HG02763 (cell line): Measurements from ENCODE around the gene TTC7B.

Experiments used
- ATAC-seq: cut with Tn5 transposase; IDR thresholded peaks from one replicate; pipeline ENCODE4 v1.9.1; 2021; ENCODE audit warnings: mild to moderate bottlenecking, moderate library complexity; ENCODE audit not compliant: unreplicated experiment

Gene TTC7B

DNA sequence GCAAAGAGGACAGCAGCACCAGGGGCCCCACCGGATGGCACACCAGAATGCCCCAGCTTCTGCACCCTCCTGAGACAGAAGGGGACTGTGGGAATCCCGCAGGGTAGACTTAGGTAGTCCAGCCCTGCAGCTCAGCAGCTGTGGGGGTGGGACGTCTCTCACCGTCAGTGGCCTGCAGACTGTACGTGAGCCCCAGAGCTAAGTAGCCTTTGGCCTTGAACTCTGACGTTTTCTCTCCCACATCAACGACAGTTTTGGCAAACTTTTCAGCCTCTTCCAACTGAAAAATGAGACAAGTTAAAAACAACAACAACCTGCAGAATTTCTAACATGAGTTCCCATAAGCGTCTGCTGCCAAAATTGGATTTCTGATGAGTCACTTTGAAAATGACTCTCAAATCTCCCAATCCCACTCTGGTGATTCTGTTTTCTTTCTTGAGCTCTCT lies 161.4 kb downstream of the TTC7B start:
- no peak for ATAC-seq

DNA sequence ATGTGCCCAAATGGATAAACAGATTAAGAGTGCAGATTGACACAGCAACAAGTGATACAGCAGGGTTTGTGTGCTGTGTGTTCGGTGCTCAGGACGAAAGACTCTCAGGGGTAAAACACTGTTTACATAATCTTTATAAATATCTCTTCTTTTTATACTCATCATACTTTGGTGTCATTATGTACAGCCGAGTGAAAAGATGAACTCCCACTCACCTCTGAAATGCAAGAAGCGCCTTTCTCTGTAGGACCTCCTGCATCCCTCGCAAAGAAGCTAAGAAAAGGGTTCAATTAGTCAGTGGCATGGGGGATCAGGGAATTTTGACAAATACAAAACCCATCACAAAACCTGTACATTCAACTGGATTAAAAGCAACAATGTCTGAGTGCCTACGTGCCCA lies 163.6 kb downstream of the TTC7B start:
- ATAC-seq, result no peak

DNA sequence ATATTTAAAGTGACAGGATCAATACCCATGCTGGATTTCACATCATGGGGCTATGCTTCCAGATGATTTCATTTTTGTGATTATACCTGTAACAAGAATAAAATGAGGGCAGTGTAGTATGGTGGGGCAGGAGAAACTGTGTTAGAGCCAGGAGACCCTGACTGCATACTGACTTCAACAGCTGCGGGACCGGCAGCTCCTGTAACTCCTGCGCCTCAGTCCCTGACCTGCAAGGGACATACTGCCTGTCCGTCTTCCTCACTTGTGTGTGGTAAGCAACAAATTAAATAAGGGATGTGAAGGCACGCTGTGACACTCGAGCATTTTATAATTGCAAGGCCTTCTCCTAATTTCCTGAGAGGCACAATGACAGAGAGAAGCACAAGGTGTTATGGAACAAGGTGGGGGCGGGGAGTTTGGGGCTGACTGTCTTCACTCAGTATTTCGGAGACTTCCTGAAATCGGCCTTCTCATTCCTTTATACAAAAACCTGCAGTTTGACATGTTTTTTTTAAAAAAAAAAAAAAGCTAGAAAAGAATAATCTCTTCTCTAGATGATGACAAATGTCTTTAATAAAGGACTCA lies 164.2 kb downstream of the TTC7B start:
- ATAC-seq, result no peak

DNA sequence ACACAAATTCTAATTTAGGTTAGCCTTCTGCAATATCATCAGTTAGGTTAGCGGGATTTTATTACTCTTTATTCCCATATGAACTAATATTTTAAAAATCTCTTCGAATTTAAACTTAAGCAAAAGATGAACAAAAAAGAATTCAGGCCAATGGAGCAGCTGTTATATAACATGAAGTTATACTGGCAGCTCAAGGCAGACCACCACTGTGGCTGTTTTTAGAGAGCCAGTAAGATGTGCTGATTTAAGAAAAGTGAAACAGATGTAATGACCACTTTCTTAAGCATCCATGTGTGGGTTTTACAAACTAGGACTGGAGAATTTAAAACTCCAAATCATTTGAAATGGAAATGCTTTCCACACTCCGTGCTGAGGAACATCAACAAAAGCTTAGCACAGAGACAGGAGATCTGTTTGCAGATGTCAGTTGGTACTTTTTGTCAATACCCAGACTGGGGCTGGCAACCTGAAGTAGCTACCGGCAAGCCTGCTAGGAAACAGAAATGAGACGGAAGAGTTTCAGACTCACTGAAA lies 164.9 kb downstream of the TTC7B start:
- no peak for ATAC-seq

DNA sequence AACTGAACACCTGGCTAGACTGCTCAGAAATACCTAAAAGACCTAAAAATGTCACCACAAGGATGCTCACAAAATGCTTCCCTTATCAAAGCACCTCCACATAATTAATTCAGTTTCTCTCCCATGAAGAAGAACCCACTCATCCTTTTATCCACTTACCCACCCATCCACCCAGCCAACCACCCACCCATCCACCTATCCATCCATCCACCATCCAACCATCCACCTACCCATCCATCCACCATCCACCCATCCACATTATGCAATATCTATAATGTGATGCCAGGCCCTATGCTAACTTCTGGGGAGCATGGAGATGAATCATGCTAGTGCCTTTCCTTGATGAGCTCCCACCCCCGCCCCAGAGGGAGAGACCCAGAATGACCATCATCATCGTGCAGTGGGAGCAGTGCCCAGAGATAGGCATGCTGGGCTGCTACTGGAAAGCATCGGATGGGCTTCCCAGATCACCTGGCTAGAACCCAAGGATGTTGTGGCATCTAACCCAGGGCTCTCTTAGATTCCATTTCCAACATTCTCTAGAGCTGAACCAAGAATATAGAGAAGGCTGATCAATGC lies 166.6 kb downstream of the TTC7B start:
- ATAC-seq, result no peak

DNA sequence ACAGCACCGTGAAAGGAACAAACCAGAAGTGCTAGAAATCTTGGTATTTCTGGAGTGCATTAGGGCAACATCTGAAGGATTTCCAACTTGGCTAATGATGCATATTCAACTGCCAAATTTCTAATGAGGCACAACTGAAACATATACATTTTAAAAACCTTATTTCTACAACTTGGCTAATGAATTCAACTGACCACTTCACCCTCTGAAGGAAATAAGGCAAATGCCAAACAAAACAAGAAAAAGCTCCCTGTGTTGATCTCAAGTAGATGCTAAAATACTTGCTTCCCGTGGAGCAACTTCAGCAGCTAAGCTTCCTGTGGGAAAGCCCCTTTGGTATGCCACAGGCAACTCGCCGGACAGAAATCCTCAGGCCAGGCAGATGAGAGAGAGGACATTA lies 167.1 kb downstream of the TTC7B start:
- no peak for ATAC-seq

DNA sequence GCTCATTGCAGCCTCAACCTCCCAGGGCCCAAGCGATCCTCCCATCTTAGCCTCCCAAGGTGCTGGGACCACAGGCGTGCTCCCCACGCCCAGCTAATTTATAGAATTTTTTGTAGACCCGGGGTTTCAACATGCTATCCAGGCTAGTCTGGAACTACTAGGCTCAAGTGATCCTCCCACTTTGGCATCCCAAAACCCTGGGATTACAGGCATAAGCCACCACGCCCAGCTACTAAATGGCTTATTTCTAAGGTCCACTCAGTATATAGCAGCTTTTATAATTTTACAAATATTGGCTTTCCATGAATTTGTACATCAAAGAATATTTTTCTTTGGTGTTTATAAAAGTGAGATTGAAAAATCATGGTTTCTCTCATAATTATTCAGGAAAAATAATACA lies 167.8 kb downstream of the TTC7B start:
- no peak for ATAC-seq

DNA sequence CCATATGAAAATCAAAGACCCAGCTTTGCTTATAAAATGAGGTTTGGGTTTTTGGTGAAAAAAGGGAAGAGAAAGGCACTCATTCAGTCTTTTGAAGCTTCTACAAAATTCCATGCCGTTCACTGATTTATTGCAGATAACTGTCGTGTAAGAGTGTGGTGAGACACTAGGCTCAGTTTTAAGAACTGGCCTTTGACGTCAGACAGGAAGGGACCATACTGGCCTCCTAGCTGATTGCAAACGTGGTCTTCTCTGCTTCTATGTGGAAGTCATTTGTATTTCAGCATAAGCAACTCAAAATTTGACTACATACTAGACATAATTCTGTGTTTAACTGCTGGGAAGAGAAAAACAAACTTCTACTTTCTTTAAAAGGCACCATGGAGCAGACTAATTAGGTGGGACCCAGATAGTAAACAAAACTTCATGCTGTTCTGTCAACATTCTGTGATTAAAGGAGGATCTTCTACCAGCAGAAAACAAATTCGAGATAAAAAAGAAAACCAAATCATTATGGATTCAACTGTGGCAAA lies 168.7 kb downstream of the TTC7B start:
- ATAC-seq, result no peak

DNA sequence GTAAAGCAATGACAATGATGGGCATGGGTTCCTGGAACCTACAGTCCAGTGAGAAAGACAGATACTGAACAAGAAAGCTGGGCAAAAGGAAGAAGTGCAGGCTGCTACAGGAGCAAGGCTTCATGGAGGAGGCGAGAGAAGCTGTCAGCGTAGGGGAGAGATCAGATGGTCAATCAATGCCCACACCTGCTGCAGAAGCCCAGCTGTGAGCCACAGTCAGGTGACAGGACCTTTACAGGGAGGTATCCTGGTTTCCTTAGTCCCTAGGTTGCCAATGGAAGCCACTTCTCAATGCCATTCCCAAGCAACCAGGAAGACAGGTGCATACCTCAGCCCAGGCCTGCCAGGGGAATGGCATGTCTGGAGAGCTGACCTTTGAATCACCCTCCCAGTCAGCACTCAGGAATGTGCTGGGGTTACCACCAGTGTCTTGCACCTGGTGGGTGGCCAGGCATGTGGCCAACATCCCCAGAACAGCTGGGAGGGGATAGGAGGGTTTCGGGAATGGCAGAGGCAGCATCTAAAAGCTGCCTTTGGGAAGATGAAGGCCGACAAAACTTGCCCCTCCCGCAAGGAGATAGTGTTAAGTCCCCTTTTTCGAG lies 170.3 kb downstream of the TTC7B start:
- ATAC-seq, result no peak

DNA sequence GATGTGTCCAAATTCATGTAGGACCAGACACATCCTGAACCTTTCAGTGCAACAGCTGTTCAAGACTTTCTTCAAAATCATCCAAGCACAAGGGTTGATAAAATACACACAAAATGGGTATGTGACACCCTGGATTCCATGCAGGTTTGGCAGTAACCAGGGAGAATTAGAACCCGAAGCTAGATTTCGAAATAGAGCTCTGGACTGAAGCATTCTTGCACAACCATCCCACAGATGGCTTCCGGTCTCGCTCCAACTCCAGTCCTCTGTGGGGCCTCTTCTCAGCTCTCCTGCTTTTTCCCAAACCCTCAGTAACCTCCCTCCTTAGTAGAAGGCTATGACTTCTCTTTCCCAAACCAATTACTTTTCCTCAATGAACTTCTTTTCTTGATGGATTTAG lies 171.3 kb downstream of the TTC7B start:
- no peak for ATAC-seq

DNA sequence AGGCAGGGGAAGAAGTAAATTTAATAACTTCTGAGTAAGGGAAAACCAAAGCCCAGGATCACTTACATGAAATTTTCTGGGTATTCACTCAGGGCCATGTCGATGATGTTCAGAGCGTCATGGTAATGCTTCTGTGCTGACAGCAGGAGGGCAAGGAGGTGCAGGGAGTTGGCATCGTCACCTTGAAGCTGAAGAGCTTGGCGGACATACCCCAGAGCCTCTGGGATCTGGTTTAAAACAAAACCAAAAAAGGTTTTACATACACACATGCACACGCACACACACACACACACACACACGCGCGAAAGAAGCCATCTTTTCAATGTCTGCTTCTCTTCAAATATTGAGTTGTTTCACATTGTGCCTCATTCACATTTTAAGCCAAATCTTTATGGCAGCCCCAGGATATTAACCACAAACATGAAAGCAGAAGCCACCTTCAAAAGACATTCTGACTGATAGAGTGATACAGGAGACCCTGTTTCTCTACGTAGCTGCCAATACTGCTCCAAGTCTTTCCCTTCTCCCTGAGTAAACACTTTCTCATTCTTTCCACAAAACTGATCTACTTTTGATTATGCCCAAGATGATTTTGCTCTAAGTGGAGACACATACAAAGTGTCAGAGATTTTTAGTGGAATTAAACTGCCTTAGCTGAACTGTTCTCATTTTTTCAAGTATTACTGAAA lies 172.1 kb downstream of the TTC7B start:
- no peak for ATAC-seq

DNA sequence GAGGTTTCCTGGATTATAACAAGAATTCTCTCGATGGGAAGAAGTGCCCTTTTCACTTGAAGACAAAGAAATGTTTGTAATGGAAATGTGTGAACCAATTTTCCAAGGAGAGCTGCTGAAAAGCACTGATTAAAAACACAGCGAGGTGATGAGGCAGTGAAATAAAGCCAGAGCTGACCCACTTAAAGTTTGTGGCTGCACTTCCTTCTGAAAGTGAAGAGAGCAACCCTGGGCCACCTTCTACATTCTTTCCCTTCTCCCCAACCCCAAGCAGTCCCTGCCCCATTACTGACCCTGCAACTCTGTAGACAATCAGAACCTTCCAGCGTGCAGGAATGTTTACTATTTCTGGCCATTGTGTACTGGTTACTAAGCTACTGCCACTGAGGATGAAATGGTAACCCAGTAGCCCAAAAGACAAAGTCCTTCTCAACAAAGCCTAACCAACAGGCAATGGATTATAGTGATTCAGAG lies 173.9 kb downstream of the TTC7B start:
- no peak for ATAC-seq

DNA sequence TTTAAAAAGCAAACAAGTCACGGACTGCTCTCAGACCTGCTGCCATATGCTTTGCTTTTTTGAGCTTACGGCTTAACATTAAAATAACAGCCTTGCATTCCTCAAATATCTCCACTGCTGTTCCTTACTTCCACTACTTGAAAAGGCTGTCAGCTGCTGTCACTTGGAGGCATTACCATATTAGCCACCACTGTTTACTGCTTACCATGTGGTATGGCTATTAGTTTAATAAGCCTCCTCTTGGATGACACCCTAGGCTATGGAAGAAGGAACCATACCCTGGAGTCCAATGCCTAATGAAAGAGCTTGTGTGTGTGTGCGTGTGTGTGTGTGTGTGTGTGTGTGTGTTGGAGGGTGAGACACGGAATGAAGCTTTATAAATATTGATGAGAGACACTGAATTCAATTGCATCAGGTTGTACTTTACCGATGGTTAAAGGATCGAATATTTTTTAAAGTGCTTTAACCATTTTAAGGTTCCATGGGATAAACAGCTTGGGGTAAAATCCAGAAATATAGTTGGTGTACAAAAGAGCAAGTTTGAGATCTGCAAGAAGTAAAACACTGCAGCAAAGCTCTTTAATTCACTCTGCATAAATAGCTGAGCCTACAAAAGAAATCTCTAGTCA lies 174.5 kb downstream of the TTC7B start:
- no peak for ATAC-seq

DNA sequence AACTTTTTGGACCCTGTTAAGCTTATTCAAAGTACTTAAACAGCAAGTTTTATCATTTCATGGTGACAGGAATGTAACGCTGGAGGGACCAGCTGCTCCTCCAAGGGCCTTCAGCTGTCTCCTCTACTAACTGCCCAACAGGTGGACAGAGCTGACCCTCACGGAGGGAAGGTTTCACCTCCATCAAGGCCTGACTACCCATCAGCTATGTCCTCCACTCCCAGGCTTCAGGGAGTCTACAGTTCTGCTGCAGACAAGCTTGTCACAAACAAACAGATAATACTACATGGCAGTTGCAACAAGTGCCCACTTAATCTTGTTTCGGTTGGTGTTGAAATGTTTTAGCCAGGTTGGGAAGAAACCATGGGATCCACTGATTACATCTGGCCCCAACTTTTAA lies 175.1 kb downstream of the TTC7B start:
- no peak for ATAC-seq

DNA sequence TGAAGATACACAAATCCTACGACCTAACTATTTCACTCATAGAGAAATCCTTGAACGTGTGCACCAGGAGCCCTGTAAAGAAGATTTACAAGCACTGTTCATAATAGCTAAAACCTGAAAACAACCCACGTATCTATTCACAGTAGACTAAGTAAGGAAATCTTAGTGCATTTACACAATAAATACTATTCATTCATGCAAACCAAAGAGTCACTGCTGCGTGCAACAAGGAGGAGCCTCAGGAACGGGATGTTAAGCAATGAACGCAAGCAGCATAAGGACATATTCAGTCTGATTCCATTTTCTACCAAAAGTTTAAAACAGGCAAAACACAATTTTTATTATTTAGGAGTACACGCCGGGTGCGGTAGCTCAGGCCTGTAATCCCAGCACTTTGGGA lies 176.6 kb downstream of the TTC7B start:
- ATAC-seq, result no peak

DNA sequence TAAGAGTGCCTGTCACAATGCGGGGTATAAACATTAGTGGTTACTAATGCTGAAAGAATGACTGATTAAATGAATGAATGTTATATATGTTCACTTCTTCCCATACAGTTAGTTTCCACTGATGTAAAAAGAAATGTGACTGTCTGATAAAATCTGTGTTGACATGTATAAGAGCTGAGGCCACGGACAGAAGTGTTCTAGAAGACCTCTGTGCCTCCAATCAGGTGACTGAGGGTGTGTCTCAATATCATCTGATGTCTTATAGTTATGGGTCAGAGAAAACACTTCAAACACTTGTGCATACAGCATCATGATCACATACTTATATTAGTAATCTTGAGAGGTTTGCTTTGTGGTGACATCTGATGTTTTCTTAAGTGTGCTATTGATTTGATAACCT lies 183.4 kb downstream of the TTC7B start:
- no peak for ATAC-seq

DNA sequence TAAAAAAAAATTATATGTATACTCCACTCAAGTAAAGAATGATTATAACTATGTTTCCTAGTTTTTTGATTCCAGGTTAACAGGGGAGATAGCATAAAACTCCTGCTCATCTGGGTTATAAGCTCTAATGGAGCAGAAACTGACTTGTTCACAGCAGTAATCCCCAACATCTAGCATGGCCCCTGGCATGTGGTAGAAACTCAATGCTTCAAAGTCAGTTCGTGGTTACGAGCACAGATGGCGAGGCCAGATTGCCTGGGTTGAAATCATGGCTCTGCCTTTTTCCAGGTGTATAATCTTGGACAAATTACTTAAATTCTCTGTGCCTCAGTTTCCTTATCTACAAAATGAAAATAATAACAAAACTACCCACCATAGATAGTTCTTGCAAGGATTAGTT lies 183.8 kb downstream of the TTC7B start:
- ATAC-seq, result no peak

DNA sequence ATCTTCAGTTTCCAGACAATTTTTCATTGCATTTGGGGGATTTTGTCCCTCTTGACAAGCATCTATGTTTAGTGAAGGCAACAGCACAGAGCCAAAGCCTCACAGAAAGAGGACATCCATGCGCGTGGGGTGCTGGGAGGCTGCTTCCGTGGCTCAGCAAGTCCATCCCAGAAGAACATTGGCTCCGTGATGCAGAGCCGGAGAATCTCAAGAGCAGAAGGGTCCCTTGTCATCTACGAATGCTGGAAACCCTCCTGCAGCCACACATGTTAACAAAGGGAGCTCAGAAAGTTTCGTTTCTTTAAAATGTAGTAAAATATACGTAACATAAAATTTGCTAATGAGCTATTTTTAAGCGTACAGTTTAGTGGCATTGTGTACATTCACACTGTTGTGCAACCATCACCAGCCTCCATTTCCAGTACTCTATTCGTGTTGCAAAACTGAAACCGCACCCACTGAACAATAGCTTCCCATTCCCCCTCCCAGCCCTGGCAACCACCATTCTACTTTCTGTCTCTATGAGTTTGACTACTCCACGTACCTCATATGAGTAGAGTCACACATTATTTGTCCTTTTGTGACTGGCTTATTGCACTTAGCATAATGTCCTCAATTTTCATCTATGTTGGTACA lies 185.9 kb downstream of the TTC7B start:
- no peak for ATAC-seq

DNA sequence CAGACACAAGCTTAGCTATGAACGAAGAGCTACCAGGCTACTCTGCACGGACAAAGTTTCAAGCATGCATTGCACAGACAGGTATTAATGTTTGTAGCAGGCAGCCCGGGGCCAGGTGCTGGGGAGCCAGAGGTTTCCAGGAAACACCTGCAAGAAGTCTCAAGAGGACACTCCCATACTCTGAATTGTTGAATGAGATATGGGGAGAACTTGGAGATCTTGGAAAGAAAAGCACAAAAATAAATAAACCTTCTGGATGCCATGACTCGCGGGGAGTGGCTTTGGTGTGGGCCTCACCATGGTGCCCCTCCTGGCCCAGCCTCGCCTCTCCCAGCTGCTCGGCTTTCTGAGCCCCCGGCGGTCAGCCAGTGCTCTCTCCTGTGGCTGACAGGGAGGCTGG lies 186.8 kb downstream of the TTC7B start:
- ATAC-seq, result no peak

DNA sequence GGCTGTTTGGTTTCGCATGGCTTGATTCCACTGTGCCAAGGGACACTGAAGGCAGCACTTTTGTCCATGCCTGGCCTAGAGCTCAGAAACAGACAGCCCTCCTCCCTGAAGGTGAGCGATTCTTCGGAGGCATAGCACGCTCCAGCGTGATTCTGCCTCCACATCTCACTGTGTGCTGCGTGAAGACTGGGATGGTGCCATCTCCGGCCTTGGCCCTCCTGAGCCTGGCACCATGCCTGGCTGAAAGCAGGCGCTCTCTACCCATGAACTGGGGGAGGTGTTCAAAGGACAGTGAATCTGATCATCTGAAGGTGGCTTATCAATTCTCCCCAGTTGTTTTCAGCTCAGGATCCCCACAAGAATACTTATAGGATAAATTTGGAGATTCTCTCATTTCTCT lies 187.4 kb downstream of the TTC7B start:
- no peak for ATAC-seq

DNA sequence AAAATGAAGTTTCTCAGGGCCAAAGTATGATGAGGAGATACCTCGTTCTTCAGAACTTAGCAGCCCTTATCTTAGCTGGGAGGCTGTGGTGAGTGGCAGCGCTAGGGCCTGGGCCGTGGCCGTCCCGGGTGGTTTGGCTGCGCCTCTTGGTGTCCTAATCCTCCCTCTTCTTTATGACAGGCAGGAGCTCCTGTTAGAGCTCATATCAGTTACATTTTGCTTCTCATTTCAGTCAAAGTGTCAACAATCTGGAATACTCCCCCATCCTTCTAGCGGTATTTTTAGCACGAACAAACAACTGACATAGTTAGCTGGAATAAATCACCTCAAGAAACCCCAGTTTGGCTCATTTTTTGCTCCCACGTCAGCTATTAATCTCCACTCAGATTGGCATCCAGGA lies 188.8 kb downstream of the TTC7B start:
- ATAC-seq, result no peak
